ENCODE results near the gene DYNLT2B.
"Not testable (repeated sequence)": the region's sequence is repeated elsewhere in the genome, so short reads cannot be mapped to it uniquely, and the experiment has no call there.

Gene DYNLT2B

GRCh38 chr3:196272826-196273225, 45.2 kb downstream of the DYNLT2B start:
- DNase-seq (ENCODE audit: low read depth in 3 of 3) = no peak

- no peak for DNase-seq (ENCODE audit: low read depth in 3 of 3)
Measured at GRCh38 chr3:196270499-196270898, 47.5 kb downstream of the DYNLT2B start.

GRCh38 chr3:196268284-196269163, 49.5 kb downstream of the DYNLT2B start:
- DNase-seq (ENCODE audit: low read depth in 3 of 3) = no peak

DNA sequence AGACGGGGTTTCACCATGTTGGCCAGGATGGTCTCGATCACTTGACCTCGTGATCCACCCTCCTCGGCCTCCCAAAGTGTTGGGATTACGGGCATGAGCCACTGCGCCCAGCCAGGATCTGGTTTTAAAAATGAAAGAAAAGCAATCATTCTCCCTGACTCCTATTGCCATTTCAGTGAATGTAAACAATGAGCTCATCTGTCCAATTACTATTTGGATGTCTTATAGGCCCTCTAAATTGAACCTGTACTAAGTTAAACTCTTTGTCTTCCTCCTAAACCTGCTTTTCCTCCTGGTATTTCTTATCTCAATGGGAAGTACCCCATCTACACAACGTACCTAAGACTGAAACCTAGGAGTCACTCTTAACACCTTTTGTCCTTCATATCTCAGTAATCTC, 54.2 kb downstream of the DYNLT2B start:
- no peak for DNase-seq (ENCODE audit: low read depth in 3 of 3)

DNA sequence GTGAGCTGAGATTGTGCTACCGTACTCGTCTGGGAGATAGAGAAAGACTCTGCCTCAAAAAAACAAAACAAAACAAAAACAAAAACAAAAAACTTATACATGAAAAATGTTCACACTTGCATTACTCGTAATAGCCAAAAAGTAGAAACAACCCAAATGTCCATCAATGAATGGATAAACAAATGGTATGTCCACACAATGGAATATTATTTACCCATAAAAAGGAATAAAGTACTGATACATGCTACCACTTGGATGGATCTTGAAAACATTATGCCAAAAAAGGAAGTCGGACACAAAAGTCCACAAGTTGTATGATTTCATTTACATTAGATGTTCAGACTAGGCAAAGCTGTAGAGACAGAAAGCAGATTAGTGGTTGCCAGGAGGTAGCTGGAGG, 57.3 kb downstream of the DYNLT2B start:
- DNase-seq (ENCODE audit: low read depth in 3 of 3) = no peak

DNA sequence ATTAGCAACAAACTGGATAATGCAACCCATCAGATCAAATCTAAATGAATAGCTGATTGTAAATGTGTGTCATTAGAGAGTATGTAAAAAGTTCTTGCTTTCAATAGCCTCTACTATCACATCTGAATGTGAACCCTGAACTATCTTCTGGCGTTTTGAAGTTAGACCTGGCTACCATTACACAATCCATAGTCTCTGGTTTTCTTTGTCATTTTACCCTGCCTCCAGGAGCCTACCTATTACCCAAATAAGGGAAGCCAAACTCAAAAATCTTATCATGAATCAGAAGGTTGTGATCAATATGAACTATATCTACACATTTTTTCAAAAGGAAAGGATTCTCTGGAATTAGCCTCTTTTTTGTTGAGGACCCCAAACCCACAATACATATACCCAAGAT, 62.3 kb downstream of the DYNLT2B start:
- DNase-seq (ENCODE audit: low read depth in 3 of 3) = no peak

- DNase-seq (ENCODE audit: low read depth in 3 of 3) = no peak
Measured at GRCh38 chr3:196254376-196255283, 63.4 kb downstream of the DYNLT2B start.

DNA sequence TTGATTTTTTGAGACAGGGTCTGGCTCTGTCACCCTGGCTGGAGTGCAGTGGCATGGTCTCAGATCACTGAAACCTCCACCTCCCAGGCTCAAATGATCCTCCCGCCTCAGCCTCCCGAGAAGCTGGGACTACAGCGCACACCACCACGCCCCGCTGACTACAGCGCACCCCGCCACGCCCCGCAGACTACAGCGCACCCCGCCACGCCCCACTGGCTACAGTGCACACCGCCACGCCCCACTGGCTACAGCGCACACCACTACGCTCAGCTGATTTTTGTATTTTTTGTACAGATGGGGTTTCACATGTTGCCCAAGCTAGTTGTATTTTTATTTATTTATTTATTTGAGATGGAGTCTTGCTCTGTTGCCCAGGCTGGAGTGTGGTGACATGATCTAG, 66.1 kb downstream of the DYNLT2B start:
- DNase-seq (ENCODE audit: low read depth in 3 of 3) = no peak

DNA sequence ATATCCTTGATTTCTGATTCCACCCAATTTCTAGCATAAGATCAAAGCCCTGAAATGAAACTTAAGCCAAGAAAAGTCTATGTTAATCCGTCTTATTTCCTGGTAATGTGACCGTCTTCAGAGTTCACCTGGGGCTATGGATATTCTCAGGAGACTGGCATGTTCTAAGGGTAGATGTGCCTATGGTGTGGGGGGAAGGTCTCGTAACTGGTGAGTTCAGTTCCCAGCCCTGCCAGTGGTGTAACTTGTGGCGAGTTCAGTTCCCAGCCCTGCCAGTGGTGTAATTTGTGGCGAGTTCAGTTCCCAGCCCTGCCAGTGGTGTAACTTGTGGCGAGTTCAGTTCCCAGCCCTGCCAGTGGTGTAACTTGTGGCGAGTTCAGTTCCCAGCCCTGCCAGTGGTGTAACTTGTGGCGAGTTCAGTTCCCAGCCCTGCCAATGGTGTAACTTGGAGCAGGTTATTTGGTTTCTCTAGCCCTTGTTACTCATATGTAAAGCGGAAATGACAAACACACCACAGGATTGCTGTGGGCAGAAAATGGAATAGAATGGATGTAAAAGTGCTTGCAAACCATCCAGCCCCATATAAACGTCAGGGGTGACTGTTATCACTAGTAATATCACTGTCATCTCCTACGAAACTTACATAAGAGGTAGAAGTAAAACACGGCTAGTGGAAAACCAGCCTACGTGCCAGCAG, 71.3 kb downstream of the DYNLT2B start:
- no peak for DNase-seq (ENCODE audit: low read depth in 3 of 3)

DNA sequence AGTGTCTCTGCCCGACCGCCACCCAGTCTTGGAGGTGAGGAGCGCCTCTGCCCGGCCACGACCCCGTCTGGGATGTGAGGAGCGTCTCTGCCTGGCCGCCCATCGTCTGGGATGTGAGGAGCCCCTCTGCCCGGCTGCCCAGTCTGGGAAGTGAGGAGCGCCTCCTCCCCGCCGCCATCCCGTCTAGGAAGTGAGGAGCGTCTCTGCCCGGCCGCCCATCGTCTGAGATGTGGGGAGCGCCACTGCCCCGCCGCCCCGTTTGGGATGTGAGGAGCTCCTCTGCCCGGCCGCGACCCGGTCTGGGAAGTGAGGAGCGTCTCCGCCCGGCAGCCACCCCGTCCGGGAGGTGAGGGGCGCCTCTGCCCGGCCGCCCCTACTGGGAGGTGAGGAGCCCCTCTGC, 73.9 kb downstream of the DYNLT2B start:
- not testable (repeated sequence) for DNase-seq (ENCODE audit: low read depth in 3 of 3)

DNA sequence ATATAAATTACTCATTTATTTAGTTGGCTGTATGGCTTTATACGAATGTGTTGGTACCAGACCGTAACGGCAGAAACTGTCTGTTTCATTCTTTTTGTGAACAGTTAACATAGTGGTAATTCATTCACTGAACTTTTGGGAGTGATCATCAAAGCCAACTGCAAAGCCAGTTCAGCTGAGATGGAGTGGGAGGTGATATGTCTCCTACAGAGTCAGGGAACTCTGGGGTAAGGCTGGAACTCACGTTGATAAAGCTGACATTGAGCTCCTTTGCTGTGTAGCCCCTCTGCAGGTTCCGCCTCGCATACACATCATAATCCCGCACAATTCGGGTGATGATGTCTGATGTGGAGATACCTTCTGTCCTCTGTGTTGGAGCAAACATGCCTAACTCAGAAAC, 76.3 kb downstream of the DYNLT2B start:
- no peak for DNase-seq (ENCODE audit: low read depth in 3 of 3)

Measured in stimulated activated CD4-positive, alpha-beta T cell treated with anti-CD3 and anti-CD28 coated beads, TNF-alpha, amount 100 ng/mL, for 24 hours (primary cell).